ENCODE measurements around the gene TMCO4. TPM values are rescaled to one million over a fixed set of nuclear protein-coding genes. Genes with fewer than 3 reads are reported as not detected.

The TMCO4 gene
- total and polyA plus RNA-seq, 12 donors, result 23.2 to 55.0 (median 38.1) TPM

GRCh38 chr1:19776287-19776686 lies 23.4 kb downstream of the TMCO4 start:
- 94 to 99% (median 97%) methylated on average over 5 of the region's 5 CpGs for WGBS, 4 donors
- Histone ChIP-seq H3K36me3 (replicated peaks in 1 of 2) (peaks cover 0 to 27% of the 10 kb centered on the region in 2 donors), H3K27me3 (no peaks in the 10 kb centered on the region), H3K27ac (no peak overlapping the region), H3K4me3 (no peak overlapping the region), H3K9me3 (replicated peaks in 1 of 3) (no peaks in the 10 kb centered on the region), H3K4me1 (replicated peaks in 1 of 2) (no peaks in the 10 kb centered on the region)
- TF ChIP-seq CTCF (IDR thresholded peaks at IDR 0.05), result no peak
- intact Hi-C loops (cut with DNase I), result no loop called here
- no peak for DNase-seq

GRCh38 chr1:19775831-19776230 lies 23.9 kb downstream of the TMCO4 start:
- Histone ChIP-seq H3K27me3 (no peaks in the 10 kb centered on the region), H3K4me3 (no peak overlapping the region), H3K27ac (no peak overlapping the region), H3K4me1 (replicated peaks in 1 of 2) (no peaks in the 10 kb centered on the region), H3K9me3 (replicated peaks in 1 of 3) (no peaks in the 10 kb centered on the region), H3K36me3 (replicated peaks in 1 of 2) (peaks cover 0 to 28% of the 10 kb centered on the region in 2 donors)
- no peak for DNase-seq
- intact Hi-C loops (cut with DNase I), result no loop called here
- 95 to 98% (median 97%) methylated on average over 9 of the region's 9 CpGs for WGBS, 4 donors
- TF ChIP-seq CTCF (IDR thresholded peaks at IDR 0.05), result no peak
- no peak for TF ChIP-seq POLR2A (IDR thresholded peaks at IDR 0.05)

- Histone ChIP-seq H3K36me3 (replicated peaks in 1 of 2) (peaks cover 0 to 23% of the 10 kb centered on the region in 2 donors), H3K4me1 (replicated peaks in 1 of 2) (no peaks in the 10 kb centered on the region), H3K9me3 (replicated peaks in 1 of 3) (no peaks in the 10 kb centered on the region), H3K27me3 (no peaks in the 10 kb centered on the region), H3K4me3 (no peak overlapping the region), H3K27ac (no peak overlapping the region)
- DNase-seq, result no peak
- intact Hi-C loops (cut with DNase I), result no loop called here
- no peak for TF ChIP-seq POLR2A (IDR thresholded peaks at IDR 0.05)
- TF ChIP-seq CTCF (IDR thresholded peaks at IDR 0.05), result no peak
- WGBS, 4 donors, result 89 to 94% (median 91%) methylated on average over 6 of the region's 6 CpGs
Observed at GRCh38 chr1:19775317-19775716, 24.4 kb downstream of the TMCO4 start.

- H3K27ac ChIP-seq, result no peak overlapping the region
- H3K9me3 ChIP-seq (replicated peaks in 1 of 3), result no peaks in the 10 kb centered on the region
- H3K4me3 ChIP-seq, result no peak overlapping the region
- no peaks in the 10 kb centered on the region for H3K4me1 ChIP-seq (replicated peaks in 1 of 2)
- WGBS, 4 donors, result 82 to 86% (median 84%) methylated on average over 6 of the region's 6 CpGs
- H3K27me3 ChIP-seq, result no peaks in the 10 kb centered on the region
- TF ChIP-seq CTCF (IDR thresholded peaks at IDR 0.05), result no peak
- no peak for DNase-seq
- intact Hi-C loops (cut with DNase I), result no loop called here
- peaks cover 0 to 15% of the 10 kb centered on the region in 2 donors for H3K36me3 ChIP-seq (replicated peaks in 1 of 2)
Observed at GRCh38 chr1:19774180-19774785, 25.4 kb downstream of the TMCO4 start.
